HL-60 (cell line): ENCODE data around the gene HOXD11.

ENCODE experiments used
- GABPA ChIP-seq: IDR thresholded peaks from 2 replicates; pipeline ENCODE4 v1.6.1; 2012; ENCODE audit warnings: low read depth
- POLR2AphosphoS5 ChIP-seq: IDR thresholded peaks from 2 replicates; pipeline ENCODE4 v1.6.1; 2012; ENCODE audit warnings: low read depth
- TF ChIP-seq, protein P1 (sequence below): IDR thresholded peaks from one replicate; pipeline ENCODE4 v1.5.1; 2011; ENCODE audit warnings: low read length, control low read depth, inconsistent platforms; ENCODE audit not compliant: insufficient read depth
- TF ChIP-seq, protein P2 (sequence below): IDR thresholded peaks from 2 replicates; pipeline ENCODE4 v1.6.1; 2012; ENCODE audit warnings: low read depth; ENCODE audit not compliant: insufficient replicate concordance

DNA sequence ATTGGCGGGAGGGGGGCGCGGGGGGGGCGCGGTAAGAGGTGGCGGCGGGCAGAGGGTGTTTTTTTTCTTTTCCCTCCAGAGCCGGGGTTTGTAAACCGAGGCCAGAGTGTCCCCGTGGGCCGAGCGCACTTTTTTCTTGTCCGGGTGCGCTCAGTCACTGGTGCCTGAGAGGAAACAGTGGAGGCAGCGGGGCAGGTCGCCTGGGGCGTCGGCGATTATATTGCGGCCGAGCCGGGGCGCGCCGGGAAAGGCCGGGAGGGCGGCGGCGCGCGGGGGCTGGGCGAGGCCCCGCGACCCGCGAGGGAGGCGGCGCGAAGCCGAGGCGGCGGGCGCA is 22.7 kb downstream of the HOXD11 start:
- TF ChIP-seq, protein P1, sequence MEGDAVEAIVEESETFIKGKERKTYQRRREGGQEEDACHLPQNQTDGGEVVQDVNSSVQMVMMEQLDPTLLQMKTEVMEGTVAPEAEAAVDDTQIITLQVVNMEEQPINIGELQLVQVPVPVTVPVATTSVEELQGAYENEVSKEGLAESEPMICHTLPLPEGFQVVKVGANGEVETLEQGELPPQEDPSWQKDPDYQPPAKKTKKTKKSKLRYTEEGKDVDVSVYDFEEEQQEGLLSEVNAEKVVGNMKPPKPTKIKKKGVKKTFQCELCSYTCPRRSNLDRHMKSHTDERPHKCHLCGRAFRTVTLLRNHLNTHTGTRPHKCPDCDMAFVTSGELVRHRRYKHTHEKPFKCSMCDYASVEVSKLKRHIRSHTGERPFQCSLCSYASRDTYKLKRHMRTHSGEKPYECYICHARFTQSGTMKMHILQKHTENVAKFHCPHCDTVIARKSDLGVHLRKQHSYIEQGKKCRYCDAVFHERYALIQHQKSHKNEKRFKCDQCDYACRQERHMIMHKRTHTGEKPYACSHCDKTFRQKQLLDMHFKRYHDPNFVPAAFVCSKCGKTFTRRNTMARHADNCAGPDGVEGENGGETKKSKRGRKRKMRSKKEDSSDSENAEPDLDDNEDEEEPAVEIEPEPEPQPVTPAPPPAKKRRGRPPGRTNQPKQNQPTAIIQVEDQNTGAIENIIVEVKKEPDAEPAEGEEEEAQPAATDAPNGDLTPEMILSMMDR: no peak
- TF ChIP-seq POLR2AphosphoS5 (no peak), GABPA (no peak)
- TF ChIP-seq, protein P2, sequence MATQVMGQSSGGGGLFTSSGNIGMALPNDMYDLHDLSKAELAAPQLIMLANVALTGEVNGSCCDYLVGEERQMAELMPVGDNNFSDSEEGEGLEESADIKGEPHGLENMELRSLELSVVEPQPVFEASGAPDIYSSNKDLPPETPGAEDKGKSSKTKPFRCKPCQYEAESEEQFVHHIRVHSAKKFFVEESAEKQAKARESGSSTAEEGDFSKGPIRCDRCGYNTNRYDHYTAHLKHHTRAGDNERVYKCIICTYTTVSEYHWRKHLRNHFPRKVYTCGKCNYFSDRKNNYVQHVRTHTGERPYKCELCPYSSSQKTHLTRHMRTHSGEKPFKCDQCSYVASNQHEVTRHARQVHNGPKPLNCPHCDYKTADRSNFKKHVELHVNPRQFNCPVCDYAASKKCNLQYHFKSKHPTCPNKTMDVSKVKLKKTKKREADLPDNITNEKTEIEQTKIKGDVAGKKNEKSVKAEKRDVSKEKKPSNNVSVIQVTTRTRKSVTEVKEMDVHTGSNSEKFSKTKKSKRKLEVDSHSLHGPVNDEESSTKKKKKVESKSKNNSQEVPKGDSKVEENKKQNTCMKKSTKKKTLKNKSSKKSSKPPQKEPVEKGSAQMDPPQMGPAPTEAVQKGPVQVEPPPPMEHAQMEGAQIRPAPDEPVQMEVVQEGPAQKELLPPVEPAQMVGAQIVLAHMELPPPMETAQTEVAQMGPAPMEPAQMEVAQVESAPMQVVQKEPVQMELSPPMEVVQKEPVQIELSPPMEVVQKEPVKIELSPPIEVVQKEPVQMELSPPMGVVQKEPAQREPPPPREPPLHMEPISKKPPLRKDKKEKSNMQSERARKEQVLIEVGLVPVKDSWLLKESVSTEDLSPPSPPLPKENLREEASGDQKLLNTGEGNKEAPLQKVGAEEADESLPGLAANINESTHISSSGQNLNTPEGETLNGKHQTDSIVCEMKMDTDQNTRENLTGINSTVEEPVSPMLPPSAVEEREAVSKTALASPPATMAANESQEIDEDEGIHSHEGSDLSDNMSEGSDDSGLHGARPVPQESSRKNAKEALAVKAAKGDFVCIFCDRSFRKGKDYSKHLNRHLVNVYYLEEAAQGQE: no peak
